ENCODE results near the gene SLC29A1.
A peak's percentile ranks its signal among the peaks of the same experiment; 100 is the strongest.

SLC29A1 gene

DNA sequence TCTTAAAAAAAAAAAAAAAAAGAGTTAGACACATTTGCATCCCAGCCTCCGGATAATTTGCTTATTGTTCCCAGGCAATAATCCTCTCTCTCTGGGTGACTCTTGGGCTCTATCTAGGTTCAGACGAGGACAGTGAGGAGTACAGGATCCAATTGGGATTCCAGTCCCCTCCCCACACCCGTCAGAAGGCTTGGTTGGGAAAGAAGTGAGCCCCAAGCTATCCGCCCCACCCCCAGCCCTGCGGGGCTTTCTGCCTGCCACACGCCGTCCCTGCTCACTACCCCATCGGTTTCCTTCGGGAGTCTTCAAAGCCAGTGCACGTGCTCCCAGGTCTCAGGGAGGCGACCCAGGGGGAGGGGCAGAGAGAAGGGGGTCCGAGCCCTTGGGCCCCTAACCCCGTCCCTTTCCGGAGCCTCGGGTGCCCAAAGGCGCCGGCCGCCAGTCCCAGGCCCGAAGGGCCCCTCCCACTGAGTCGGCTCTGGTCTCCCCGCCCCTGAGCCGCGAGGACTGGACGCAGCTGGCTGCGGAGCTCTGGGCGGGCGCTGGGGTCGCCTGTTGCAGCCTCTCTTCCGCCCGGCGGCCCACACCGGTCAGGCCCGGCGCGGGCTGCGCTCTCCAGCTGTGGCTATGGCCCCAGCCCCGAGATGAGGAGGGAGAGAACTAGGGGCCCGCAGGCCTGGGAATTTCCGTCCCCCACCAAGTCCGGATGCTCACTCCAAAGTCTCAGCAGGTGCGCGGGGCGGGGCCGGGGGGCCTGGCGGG is 4.2 kb upstream of the SLC29A1 start:
- Histone ChIP-seq H3K27me3 (ENCODE audit: control insufficient read depth, insufficient read depth, low read length) (no peaks in the 10 kb centered on the region), H3K36me3 (ENCODE audit: control insufficient read depth, insufficient read depth, low read length) (no peaks in the 10 kb centered on the region), H3K4me3 (ENCODE audit: low read depth, low read length) (peak overlapping the region; percentile 64), H3K9ac (ENCODE audit: low read depth, low read length) (peak overlapping the region; percentile 85), H3K4me1 (ENCODE audit: control insufficient read depth, insufficient read depth, low read length) (peaks cover 26% of the 10 kb centered on the region), H3K9me3 (ENCODE audit: control insufficient read depth, insufficient read depth, low read length) (no peaks in the 10 kb centered on the region)

DNA sequence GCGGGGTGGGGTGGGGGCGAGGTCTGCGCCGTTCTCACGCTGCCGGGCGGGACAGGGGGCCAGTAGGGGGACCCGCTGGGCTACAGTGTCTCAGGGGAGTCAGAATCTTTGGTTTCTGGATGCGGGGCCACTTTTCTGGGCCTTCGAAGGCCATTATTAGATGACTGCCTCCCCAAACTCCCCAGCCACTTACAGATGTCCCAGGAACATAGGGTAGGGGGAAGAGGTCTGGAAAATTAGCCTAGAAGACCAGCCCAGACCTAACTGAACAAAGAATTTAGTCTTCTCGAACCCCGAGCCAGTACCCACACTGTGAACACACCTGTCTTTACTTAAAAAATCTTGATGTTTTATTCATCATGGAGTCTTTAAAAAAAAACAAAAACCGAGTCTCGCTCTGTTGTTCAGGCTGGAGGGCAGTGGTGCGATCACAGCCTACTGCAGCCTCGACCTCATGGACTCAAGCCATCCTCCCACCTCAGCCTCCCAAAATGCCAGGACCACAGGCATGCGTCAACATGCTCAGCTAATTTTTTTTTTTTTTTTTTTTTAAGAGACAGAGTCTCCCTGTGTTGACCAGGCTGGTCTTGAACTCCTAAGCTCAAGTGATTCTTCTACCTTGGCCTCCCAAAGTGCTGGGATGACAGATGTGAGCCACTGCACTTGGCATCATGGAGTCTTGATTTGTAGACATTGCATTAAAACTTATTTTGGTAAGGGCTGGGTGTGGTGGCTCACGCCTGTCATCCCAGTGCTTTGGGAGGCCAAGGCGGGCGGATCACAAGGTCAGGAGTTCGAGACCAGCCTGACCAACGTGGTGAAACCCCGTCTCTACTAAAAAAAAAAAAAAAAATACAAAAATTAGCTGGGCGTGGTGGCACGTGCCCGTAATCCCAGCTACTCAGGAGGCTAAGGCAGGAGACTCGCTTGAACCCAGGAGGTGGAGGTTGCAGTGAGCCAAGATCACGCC is 3.3 kb upstream of the SLC29A1 start:
- H3K4me1 ChIP-seq (ENCODE audit: control insufficient read depth, insufficient read depth, low read length): peaks cover 29% of the 10 kb centered on the region

GRCh38 chr6:44220913-44221290 is 2.5 kb upstream of the SLC29A1 start:
- H3K4me1 ChIP-seq (ENCODE audit: control insufficient read depth, insufficient read depth, low read length): peaks cover 35% of the 10 kb centered on the region
- no peaks in the 10 kb centered on the region for H3K9me3 ChIP-seq (ENCODE audit: control insufficient read depth, insufficient read depth, low read length)
- no peaks in the 10 kb centered on the region for H3K27me3 ChIP-seq (ENCODE audit: control insufficient read depth, insufficient read depth, low read length)
- H3K4me3 ChIP-seq (ENCODE audit: low read depth, low read length): no peak overlapping the region
- H3K9ac ChIP-seq (ENCODE audit: low read depth, low read length): no peak overlapping the region
- H3K36me3 ChIP-seq (ENCODE audit: control insufficient read depth, insufficient read depth, low read length): no peaks in the 10 kb centered on the region

More for the DNA sequence above, 3.3 kb upstream of the SLC29A1 start:
- peak overlapping the region; percentile 31 for H3K4me3 ChIP-seq (ENCODE audit: low read depth, low read length)
- H3K9me3 ChIP-seq (ENCODE audit: control insufficient read depth, insufficient read depth, low read length): no peaks in the 10 kb centered on the region
- H3K9ac ChIP-seq (ENCODE audit: low read depth, low read length): no peak overlapping the region
- no peaks in the 10 kb centered on the region for H3K36me3 ChIP-seq (ENCODE audit: control insufficient read depth, insufficient read depth, low read length)
- H3K27me3 ChIP-seq (ENCODE audit: control insufficient read depth, insufficient read depth, low read length): no peaks in the 10 kb centered on the region

GRCh38 chr6:44221291-44221960 is 2.0 kb upstream of the SLC29A1 start:
- Histone ChIP-seq H3K4me3 (ENCODE audit: low read depth, low read length) (no peak overlapping the region), H3K9ac (ENCODE audit: low read depth, low read length) (no peak overlapping the region), H3K4me1 (ENCODE audit: control insufficient read depth, insufficient read depth, low read length) (peaks cover 37% of the 10 kb centered on the region), H3K9me3 (ENCODE audit: control insufficient read depth, insufficient read depth, low read length) (no peaks in the 10 kb centered on the region), H3K27me3 (ENCODE audit: control insufficient read depth, insufficient read depth, low read length) (no peaks in the 10 kb centered on the region), H3K36me3 (ENCODE audit: control insufficient read depth, insufficient read depth, low read length) (no peaks in the 10 kb centered on the region)

- no peaks in the 10 kb centered on the region for H3K36me3 ChIP-seq (ENCODE audit: control insufficient read depth, insufficient read depth, low read length)
- no peak overlapping the region for H3K4me3 ChIP-seq (ENCODE audit: low read depth, low read length)
- no peaks in the 10 kb centered on the region for H3K9me3 ChIP-seq (ENCODE audit: control insufficient read depth, insufficient read depth, low read length)
- peaks cover 38% of the 10 kb centered on the region for H3K4me1 ChIP-seq (ENCODE audit: control insufficient read depth, insufficient read depth, low read length)
- no peak overlapping the region for H3K9ac ChIP-seq (ENCODE audit: low read depth, low read length)
- H3K27me3 ChIP-seq (ENCODE audit: control insufficient read depth, insufficient read depth, low read length): no peaks in the 10 kb centered on the region
These were observed 1.4 kb upstream of the SLC29A1 start for GRCh38 chr6:44221961-44222335.

DNA sequence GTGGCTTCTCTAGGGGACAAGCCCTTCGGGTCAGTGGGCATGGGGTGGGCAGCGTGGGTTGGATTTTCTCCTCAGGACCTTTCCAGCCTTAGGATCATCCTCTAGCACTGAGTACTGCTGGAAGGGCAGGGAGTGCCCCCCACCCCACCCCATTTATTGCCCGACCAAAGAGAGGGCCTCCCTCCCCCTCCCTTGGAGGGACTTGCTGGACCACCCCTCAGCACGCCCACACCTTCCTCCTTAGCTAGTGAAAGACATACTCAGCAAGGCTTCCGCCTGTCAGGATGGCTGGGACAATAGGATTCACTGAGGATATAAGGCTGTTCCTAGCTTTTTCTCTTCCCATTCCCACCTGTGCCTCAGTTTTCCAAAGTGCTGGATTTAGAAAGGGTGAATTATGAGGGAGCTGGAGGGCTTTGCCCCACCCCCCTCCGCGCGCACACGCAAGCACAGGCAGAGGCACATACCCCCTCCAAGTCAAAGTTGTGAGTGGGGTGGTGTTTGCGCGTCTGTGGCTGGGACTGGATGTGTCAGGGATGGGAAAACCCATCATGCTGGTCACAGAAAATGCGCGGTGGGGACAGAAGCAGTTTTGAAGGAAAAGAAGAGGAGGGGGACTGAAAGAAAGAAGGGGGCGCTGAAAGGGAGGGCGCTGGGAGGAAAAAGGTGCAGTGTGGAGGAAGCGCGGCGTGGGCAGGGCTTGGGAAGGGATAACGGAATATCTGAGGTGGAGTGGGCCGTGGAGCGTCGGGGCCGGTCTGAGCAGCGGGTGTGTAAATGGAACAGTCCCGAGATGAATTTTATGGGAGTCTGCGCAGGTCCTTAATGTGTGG is 693 bp upstream of the SLC29A1 start:
- Histone ChIP-seq H3K4me1 (ENCODE audit: control insufficient read depth, insufficient read depth, low read length) (peaks cover 35% of the 10 kb centered on the region), H3K36me3 (ENCODE audit: control insufficient read depth, insufficient read depth, low read length) (peaks cover 5% of the 10 kb centered on the region), H3K9me3 (ENCODE audit: control insufficient read depth, insufficient read depth, low read length) (no peaks in the 10 kb centered on the region), H3K9ac (ENCODE audit: low read depth, low read length) (no peak overlapping the region), H3K4me3 (ENCODE audit: low read depth, low read length) (peak overlapping the region; percentile 64), H3K27me3 (ENCODE audit: control insufficient read depth, insufficient read depth, low read length) (no peaks in the 10 kb centered on the region)

- H3K4me1 ChIP-seq (ENCODE audit: control insufficient read depth, insufficient read depth, low read length): peaks cover 26% of the 10 kb centered on the region
- no peaks in the 10 kb centered on the region for H3K9me3 ChIP-seq (ENCODE audit: control insufficient read depth, insufficient read depth, low read length)
- peak overlapping the region; percentile 4 for H3K9ac ChIP-seq (ENCODE audit: low read depth, low read length)
- H3K27me3 ChIP-seq (ENCODE audit: control insufficient read depth, insufficient read depth, low read length): no peaks in the 10 kb centered on the region
- H3K4me3 ChIP-seq (ENCODE audit: low read depth, low read length): peak overlapping the region; percentile 90
- H3K36me3 ChIP-seq (ENCODE audit: control insufficient read depth, insufficient read depth, low read length): peaks cover 14% of the 10 kb centered on the region
These were observed 902 bp downstream of the SLC29A1 start for GRCh38 chr6:44224029-44224964.

- Histone ChIP-seq H3K27me3 (ENCODE audit: control insufficient read depth, insufficient read depth, low read length) (no peaks in the 10 kb centered on the region), H3K9me3 (ENCODE audit: control insufficient read depth, insufficient read depth, low read length) (no peaks in the 10 kb centered on the region), H3K36me3 (ENCODE audit: control insufficient read depth, insufficient read depth, low read length) (peaks cover 20% of the 10 kb centered on the region), H3K4me1 (ENCODE audit: control insufficient read depth, insufficient read depth, low read length) (peaks cover 26% of the 10 kb centered on the region), H3K9ac (ENCODE audit: low read depth, low read length) (no peak overlapping the region), H3K4me3 (ENCODE audit: low read depth, low read length) (peak overlapping the region; percentile 90)
These were observed 1.5 kb downstream of the SLC29A1 start for GRCh38 chr6:44224965-44225305.

DNA sequence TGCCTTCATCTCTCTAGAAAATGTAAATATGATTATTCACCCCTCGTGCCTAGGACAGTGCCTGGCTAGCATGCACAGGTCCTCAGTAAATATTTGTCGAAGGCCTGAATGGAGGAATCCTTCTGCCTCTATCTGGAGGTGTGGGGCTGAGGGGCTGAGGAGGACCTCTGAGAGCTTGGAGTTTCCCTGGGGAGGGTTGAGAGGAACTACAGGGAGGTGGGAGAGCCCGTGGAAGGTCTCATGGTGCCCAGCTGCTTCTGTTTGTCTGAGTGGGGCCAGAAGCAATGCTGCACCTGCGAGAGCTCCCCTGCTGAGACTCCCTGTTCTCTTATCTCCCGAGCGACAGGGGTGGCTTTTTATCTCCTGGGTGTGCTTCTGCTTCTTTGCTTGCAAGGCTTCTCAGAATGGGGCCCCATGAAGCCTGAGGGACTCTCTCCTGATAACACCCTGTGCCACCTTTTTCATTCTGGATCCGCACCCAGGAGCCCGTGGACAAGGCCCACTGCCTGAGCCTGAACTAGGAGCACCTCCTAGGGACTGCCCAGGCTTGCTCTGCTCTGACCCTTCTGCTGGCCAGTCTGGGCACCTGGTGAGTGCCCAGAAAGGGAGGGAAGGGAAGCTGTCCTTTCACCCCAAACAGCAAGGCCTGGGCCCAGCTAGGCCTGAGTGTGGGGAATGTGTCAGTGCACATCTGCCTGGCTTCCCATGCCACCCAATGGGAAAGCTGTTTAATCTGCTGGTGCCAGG is 2.4 kb downstream of the SLC29A1 start:
- Histone ChIP-seq H3K4me1 (ENCODE audit: control insufficient read depth, insufficient read depth, low read length) (peaks cover 26% of the 10 kb centered on the region), H3K9me3 (ENCODE audit: control insufficient read depth, insufficient read depth, low read length) (no peaks in the 10 kb centered on the region), H3K4me3 (ENCODE audit: low read depth, low read length) (peak overlapping the region; percentile 18), H3K9ac (ENCODE audit: low read depth, low read length) (peak overlapping the region; percentile 24), H3K36me3 (ENCODE audit: control insufficient read depth, insufficient read depth, low read length) (peaks cover 26% of the 10 kb centered on the region), H3K27me3 (ENCODE audit: control insufficient read depth, insufficient read depth, low read length) (no peaks in the 10 kb centered on the region)
